Brain microvascular endothelial cell (primary cell): ENCODE data around the gene DKKL1.

ENCODE experiments used
- DNase-seq: peaks from one replicate; pipeline ENCODE4 v3.0.0-alpha.2; 2020
- H3K27ac ChIP-seq: fragments of 250-450 bp; sonication (Bioruptor Pico); 2 replicates; pipeline ENCODE4 v1.5.1; 2020; ENCODE audit warnings: mild to moderate bottlenecking, moderate library complexity
- H3K27me3 ChIP-seq: fragments of 250-450 bp; sonication (Bioruptor Pico); replicated peaks from 2 replicates; pipeline ENCODE4 v1.5.1; 2020; ENCODE audit warnings: mild to moderate bottlenecking
- H3K36me3 ChIP-seq: fragments of 250-450 bp; sonication (Bioruptor Pico); replicated peaks from 2 replicates; pipeline ENCODE4 v1.5.1; 2020; ENCODE audit warnings: mild to moderate bottlenecking
- H3K4me3 ChIP-seq: 2 replicates; pipeline ENCODE4 v1.5.1; 2011; ENCODE audit warnings: low read depth, mild to moderate bottlenecking, control low read depth, low read length, moderate library complexity
- in situ Hi-C: cut with HindIII; loops from 2 replicates; pipeline ENCODE4 v1.10.0; 2017; ENCODE audit warnings: low sequenced_read_pairs, low pct_ligation_motif_present
- TF ChIP-seq, protein P1 (sequence below): IDR thresholded peaks from 2 replicates; pipeline ENCODE4 v1.5.1; 2011; ENCODE audit warnings: low read depth, mild to moderate bottlenecking, moderate library complexity, low read length, control low read depth, inconsistent platforms; ENCODE audit errors: missing control alignments

The DKKL1 gene

GRCh38 chr19:49407079-49407478, 43.4 kb downstream of the DKKL1 start:
- H3K36me3 ChIP-seq: no peaks in the 10 kb centered on the region
- no peak overlapping the region for H3K27ac ChIP-seq
- in situ Hi-C loops: no loop called here
- TF ChIP-seq, protein P1, sequence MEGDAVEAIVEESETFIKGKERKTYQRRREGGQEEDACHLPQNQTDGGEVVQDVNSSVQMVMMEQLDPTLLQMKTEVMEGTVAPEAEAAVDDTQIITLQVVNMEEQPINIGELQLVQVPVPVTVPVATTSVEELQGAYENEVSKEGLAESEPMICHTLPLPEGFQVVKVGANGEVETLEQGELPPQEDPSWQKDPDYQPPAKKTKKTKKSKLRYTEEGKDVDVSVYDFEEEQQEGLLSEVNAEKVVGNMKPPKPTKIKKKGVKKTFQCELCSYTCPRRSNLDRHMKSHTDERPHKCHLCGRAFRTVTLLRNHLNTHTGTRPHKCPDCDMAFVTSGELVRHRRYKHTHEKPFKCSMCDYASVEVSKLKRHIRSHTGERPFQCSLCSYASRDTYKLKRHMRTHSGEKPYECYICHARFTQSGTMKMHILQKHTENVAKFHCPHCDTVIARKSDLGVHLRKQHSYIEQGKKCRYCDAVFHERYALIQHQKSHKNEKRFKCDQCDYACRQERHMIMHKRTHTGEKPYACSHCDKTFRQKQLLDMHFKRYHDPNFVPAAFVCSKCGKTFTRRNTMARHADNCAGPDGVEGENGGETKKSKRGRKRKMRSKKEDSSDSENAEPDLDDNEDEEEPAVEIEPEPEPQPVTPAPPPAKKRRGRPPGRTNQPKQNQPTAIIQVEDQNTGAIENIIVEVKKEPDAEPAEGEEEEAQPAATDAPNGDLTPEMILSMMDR: no peak
- H3K27me3 ChIP-seq: no peaks in the 10 kb centered on the region
- DNase-seq: no peak
- no peak overlapping the region for H3K4me3 ChIP-seq

DNA sequence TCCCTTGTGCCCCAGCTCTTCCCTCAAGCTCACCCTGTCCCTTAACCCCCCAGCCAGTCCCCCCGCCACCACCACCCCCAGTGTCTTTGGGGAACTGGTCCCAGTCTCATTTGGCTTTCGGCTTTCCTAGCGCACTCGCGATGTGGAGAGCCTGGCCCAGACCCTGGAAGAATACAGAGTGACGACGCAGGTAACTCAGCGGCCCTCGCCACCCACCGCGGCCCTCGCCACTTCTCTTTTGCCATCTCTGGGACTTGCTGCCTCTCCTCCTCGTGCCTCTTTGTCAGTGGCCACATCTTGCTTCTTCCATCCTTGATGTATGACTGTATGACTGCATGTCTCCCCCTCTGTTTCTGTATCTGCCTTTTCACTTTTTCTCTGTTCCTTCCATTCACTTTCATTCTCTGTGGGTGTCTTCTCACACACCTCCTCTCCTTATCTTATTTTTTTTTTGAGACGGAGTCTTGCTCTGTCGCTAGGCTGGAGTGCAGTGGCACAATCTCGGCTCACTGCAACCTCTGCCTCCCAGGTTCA, 43.9 kb downstream of the DKKL1 start:
- Histone ChIP-seq H3K36me3 (no peaks in the 10 kb centered on the region), H3K4me3 (no peak overlapping the region), H3K27me3 (no peaks in the 10 kb centered on the region), H3K27ac (no peak overlapping the region)
- TF ChIP-seq, protein P1: no peak
- in situ Hi-C loops: no loop called here
- no peak for DNase-seq

- in situ Hi-C loops: no loop called here
- TF ChIP-seq, protein P1: no peak
- no peaks in the 10 kb centered on the region for H3K27me3 ChIP-seq
- H3K27ac ChIP-seq: no peak overlapping the region
- H3K4me3 ChIP-seq: no peak overlapping the region
- no peaks in the 10 kb centered on the region for H3K36me3 ChIP-seq
- no peak for DNase-seq
Measured at GRCh38 chr19:49408816-49409440, 45.3 kb downstream of the DKKL1 start.

DNA sequence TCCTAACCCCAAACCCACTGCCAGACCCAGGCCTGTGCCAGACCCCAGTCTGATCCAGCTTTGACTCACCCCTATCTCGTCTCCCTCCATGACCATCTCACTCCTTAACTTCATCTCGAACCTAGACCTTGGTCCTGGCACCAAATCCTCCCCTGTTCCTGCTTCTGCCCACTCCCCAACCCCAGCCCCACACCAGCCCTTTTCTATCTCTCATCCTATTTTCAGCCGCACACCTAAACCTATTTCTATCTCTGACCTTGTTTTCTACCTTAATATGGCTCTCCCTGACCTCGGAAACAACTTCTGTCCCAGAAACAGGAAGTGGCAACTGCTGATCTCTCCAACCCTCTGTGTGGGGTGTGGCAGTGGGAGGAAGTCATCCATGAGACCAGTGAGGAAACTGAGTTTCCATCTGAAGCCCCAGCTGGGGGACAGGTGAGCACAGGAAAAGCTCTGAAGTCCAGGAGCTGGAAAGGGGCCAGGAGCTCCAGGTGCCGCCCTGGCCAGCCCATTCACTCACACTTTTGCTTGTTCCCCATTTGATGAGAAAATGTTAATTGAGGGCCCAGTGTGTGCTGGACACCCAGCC, 45.9 kb downstream of the DKKL1 start:
- TF ChIP-seq, protein P1: no peak
- no peaks in the 10 kb centered on the region for H3K36me3 ChIP-seq
- no peak overlapping the region for H3K27ac ChIP-seq
- H3K27me3 ChIP-seq: no peaks in the 10 kb centered on the region
- H3K4me3 ChIP-seq: no peak overlapping the region
- DNase-seq: no peak
- in situ Hi-C loops: no loop called here

GRCh38 chr19:49411681-49412326, 48.1 kb downstream of the DKKL1 start:
- H3K27me3 ChIP-seq: peaks cover 1% of the 10 kb centered on the region
- TF ChIP-seq, protein P1: no peak
- H3K4me3 ChIP-seq: no peak overlapping the region
- DNase-seq: no peak
- H3K27ac ChIP-seq: no peak overlapping the region
- in situ Hi-C loops: no loop called here
- no peaks in the 10 kb centered on the region for H3K36me3 ChIP-seq
